WTC11 (cell line): Measurements from ENCODE around the gene MYL9. TPM values are rescaled to one million over a fixed set of nuclear protein-coding genes. Genes with fewer than 3 reads are reported as not detected.

Source experiments
- ATAC-seq: fragments of 200-7000 bp; cut with Tn5 transposase; 2 replicates; pipeline ENCODE4 v1.10.0; 2021; ENCODE audit warnings: mild to moderate bottlenecking, moderate library complexity
- CTCF ChIA-PET: fragments of 300-600 bp; sonication (Branson Sonifier 250); formaldehyde crosslinking; loops from one replicate; lab custom pipeline; 2021; ENCODE audit warnings: antibody characterized with exemption; lab: Charles Lee
- POLR2A ChIA-PET: fragments of 350-600 bp; sonication (Branson Sonifier 250); formaldehyde crosslinking; loops from one replicate; lab custom pipeline; 2021; ENCODE audit warnings: antibody characterized with exemption; lab: Charles Lee
- DNase-seq: peaks from one replicate; pipeline ENCODE4 v3.0.0; 2021; ENCODE audit warnings: low spot score
- H3K27ac Mint-ChIP-seq: 2 replicates; pipeline ENCODE4 v1.8.0; 2021; ENCODE audit warnings: mixed read lengths
- H3K27me3 Mint-ChIP-seq: 2 replicates; pipeline ENCODE4 v1.8.0; 2021; ENCODE audit warnings: low read depth, mild to moderate bottlenecking, moderate library complexity, mixed read lengths
- H3K36me3 Mint-ChIP-seq: 2 replicates; pipeline ENCODE4 v1.8.0; 2021; ENCODE audit warnings: mixed read lengths
- H3K4me1 Mint-ChIP-seq: 2 replicates; pipeline ENCODE4 v1.8.0; 2022; ENCODE audit warnings: mixed read lengths
- H3K4me3 Mint-ChIP-seq: 2 replicates; pipeline ENCODE4 v1.8.0; 2021; ENCODE audit warnings: mild to moderate bottlenecking, moderate library complexity, mixed read lengths
- H3K9me3 Mint-ChIP-seq: 2 replicates; pipeline ENCODE4 v1.8.0; 2021; ENCODE audit warnings: mixed read lengths
- CBFB ChIP-seq: sonication (generic); formaldehyde crosslinking; IDR thresholded peaks from 2 replicates; pipeline ENCODE4 v1.8.1; 2022; ENCODE audit warnings: mild to moderate bottlenecking, low read depth, missing genetic modification reagents
- ESRRA ChIP-seq: sonication (generic); formaldehyde crosslinking; IDR thresholded peaks from 2 replicates; pipeline ENCODE4 v1.8.1; 2022; ENCODE audit warnings: mild to moderate bottlenecking, missing genetic modification reagents, borderline replicate concordance
- ETV6 ChIP-seq: sonication (generic); formaldehyde crosslinking; IDR thresholded peaks from 2 replicates; pipeline ENCODE4 v1.8.1; 2022; ENCODE audit warnings: mild to moderate bottlenecking, missing genetic modification reagents
- FOXK1 ChIP-seq: sonication (generic); formaldehyde crosslinking; IDR thresholded peaks from 2 replicates; pipeline ENCODE4 v1.8.0; 2022; ENCODE audit warnings: mild to moderate bottlenecking, moderate library complexity, missing genetic modification reagents
- MYBL2 ChIP-seq: sonication (generic); formaldehyde crosslinking; IDR thresholded peaks from 2 replicates; pipeline ENCODE4 v1.8.1; 2023; ENCODE audit warnings: mild to moderate bottlenecking, moderate library complexity, missing genetic modification reagents
- NFE2L1 ChIP-seq: sonication (generic); formaldehyde crosslinking; IDR thresholded peaks from 2 replicates; pipeline ENCODE4 v1.8.1; 2023; ENCODE audit warnings: missing genetic modification reagents
- SP1 ChIP-seq: sonication (generic); formaldehyde crosslinking; conservative IDR thresholded peaks from 2 replicates; pipeline ENCODE4 v1.8.1; 2022; ENCODE audit warnings: missing genetic modification reagents
- TP53 ChIP-seq: sonication (generic); formaldehyde crosslinking; IDR thresholded peaks from 2 replicates; pipeline ENCODE4 v1.8.1; 2023; ENCODE audit warnings: mild to moderate bottlenecking, missing genetic modification reagents
- ZBTB21 ChIP-seq: sonication (generic); formaldehyde crosslinking; IDR thresholded peaks from 2 replicates; pipeline ENCODE4 v1.8.1; 2023; ENCODE audit warnings: mild to moderate bottlenecking, missing genetic modification reagents, borderline replicate concordance
- ZNF121 ChIP-seq: sonication (generic); formaldehyde crosslinking; IDR thresholded peaks from 2 replicates; pipeline ENCODE4 v1.8.0; 2023; ENCODE audit warnings: missing genetic modification reagents
- ZNF219 ChIP-seq: sonication (generic); formaldehyde crosslinking; IDR thresholded peaks from 2 replicates; pipeline ENCODE4 v1.8.0; 2023; ENCODE audit warnings: missing genetic modification reagents, mild to moderate bottlenecking, borderline replicate concordance
- total RNA-seq: library from RNA; stranded (reverse); gene quantifications from 3 replicates; pipeline ENCODE4 v1.2.3, GENCODE V29; 2021
- TF ChIP-seq, protein P1 (sequence below): fragments of 250-450 bp; sonication (Bioruptor Pico); IDR thresholded peaks from 2 replicates; pipeline ENCODE4 v1.8.0; 2021; ENCODE audit warnings: mild to moderate bottlenecking
- TF ChIP-seq, protein P2 (sequence below): sonication (generic); formaldehyde crosslinking; IDR thresholded peaks from 2 replicates; pipeline ENCODE4 v1.8.0; 2023; ENCODE audit warnings: missing genetic modification reagents
- TF ChIP-seq, protein P3 (sequence below): sonication (generic); formaldehyde crosslinking; IDR thresholded peaks from 2 replicates; pipeline ENCODE4 v1.8.0; 2022; ENCODE audit warnings: mild to moderate bottlenecking, missing genetic modification reagents
- TF ChIP-seq, protein P4 (sequence below): sonication (generic); formaldehyde crosslinking; IDR thresholded peaks from 2 replicates; pipeline ENCODE4 v1.8.1; 2023; ENCODE audit warnings: mild to moderate bottlenecking, missing genetic modification reagents, moderate library complexity
- TF ChIP-seq, protein P5 (sequence below): sonication (generic); formaldehyde crosslinking; IDR thresholded peaks from 2 replicates; pipeline ENCODE4 v1.8.0; 2023; ENCODE audit warnings: mild to moderate bottlenecking, missing genetic modification reagents
- TF ChIP-seq, protein P6 (sequence below): sonication (generic); formaldehyde crosslinking; IDR thresholded peaks from 2 replicates; pipeline ENCODE4 v1.8.0; 2022; ENCODE audit warnings: mild to moderate bottlenecking, missing genetic modification reagents
- TF ChIP-seq, protein P7 (sequence below): fragments of 200-600 bp; IDR thresholded peaks from 2 replicates; pipeline ENCODE4 v1.8.0; 2022; ENCODE audit warnings: antibody characterized with exemption
- TF ChIP-seq, protein P8 (sequence below): sonication (generic); formaldehyde crosslinking; IDR thresholded peaks from 2 replicates; pipeline ENCODE4 v1.8.0; 2022; ENCODE audit warnings: mild to moderate bottlenecking, missing genetic modification reagents

The MYL9 gene
- total RNA-seq, 1 experiment from 2014 or later: 54.7 TPM

DNA sequence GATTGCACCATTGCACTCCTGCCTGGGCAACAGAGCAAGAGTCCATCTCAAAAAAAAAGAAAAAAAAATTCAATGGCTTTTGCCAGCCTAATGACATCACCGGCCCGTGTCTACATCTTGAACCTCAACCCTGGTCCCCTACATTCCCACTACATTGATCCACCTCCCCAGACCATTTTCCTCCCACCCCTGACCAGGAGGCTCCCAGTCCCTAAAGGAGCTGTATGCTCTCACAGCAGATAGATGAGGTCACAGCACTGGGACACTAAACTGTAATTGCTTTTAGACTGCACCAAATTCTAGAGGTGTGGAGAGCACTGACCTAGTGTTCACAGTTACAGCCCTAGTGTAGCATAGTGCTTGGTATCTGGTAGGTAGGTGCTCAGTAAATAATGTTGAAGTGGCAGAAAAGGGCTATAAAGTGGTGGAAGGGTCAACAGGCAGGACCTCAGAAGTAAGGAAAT is 42.7 kb downstream of the MYL9 start:
- Mint-ChIP-seq H3K9me3 (peaks cover 8% of the 10 kb centered on the region), H3K36me3 (peaks cover 52% of the 10 kb centered on the region)
- no peak for DNase-seq
- POLR2A ChIA-PET: interaction anchor here (0.7 to 3.0 kb wide), 3 partner anchors 10 to 22 kb away, joined by 4 to 54 read pairs (median 5); partner anchors contain the start of gene TGIF2
- TF ChIP-seq ZBTB21 (CRISPR knock-in tag): no peak
- TF ChIP-seq, protein P1, sequence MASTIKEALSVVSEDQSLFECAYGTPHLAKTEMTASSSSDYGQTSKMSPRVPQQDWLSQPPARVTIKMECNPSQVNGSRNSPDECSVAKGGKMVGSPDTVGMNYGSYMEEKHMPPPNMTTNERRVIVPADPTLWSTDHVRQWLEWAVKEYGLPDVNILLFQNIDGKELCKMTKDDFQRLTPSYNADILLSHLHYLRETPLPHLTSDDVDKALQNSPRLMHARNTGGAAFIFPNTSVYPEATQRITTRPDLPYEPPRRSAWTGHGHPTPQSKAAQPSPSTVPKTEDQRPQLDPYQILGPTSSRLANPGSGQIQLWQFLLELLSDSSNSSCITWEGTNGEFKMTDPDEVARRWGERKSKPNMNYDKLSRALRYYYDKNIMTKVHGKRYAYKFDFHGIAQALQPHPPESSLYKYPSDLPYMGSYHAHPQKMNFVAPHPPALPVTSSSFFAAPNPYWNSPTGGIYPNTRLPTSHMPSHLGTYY (CRISPR knock-in tag): no peak
- TF ChIP-seq ZNF219 (CRISPR knock-in tag): no peak
- TF ChIP-seq, all 79 proteins: peak for 0
- CTCF ChIA-PET: interaction anchor here (0.6 to 3.8 kb wide), 4 partner anchors 8 to 1015 kb away, joined by 4 to 32 read pairs (median 10); partner anchors contain the start of genes RAB5IF and TGIF2
- Mint-ChIP-seq H3K4me3 (no peak overlapping the region; the same call in 1 of the 2 replicates), H3K4me1 (peaks cover 49% of the 10 kb centered on the region), H3K27ac (peak overlapping the region; percentile 93), H3K27me3 (no peaks in the 10 kb centered on the region)
- no peak for ATAC-seq

DNA sequence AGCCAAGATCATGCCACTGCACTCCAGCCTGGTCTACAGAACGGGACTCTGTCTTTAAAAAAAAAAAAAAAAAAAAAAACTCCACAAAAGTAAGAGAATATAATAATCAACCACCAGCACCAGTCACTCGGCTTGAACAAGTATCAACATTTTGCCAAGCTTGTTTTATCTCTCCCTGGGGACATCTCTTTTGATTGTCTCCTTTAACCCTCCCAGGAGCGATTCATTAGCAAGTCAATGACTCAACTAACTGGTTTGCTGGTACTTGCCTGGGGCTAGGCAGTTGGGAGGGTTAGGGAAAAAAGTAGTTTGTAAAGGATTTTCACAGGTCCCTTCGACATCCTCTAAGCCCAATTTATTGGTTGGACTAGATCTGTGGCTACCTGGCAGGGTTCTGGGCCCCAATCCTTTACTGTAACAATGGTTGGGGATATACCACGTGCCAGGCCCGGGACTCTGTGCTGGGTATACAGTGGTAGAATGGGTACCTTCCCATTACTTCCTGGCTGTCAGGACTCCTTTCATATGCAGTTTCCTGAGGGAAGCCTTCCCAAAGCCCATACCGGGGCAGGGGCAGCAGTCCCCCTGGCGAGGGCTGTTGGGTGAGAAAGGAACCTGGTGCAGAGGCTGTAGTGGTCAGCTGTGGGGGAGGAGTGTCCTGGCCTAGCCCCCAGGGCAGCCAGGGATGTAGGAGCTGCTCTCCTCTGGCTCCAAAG is 44.2 kb downstream of the MYL9 start:
- H3K9me3 Mint-ChIP-seq: peaks cover 8% of the 10 kb centered on the region
- peak overlapping the region; percentile 97 for H3K27ac Mint-ChIP-seq
- H3K27me3 Mint-ChIP-seq: no peaks in the 10 kb centered on the region
- ChIA-PET POLR2A (interaction anchor here (0.6 to 3.0 kb wide), 6 partner anchors 9 to 1444 kb away, joined by 3 to 54 read pairs (median 6); partner anchors contain the start of genes DSN1, RAB5IF and TGIF2), CTCF (interaction anchor here (0.5 to 3.8 kb wide), 19 partner anchors 8 to 383 kb away, joined by 3 to 32 read pairs (median 3); partner anchors contain the start of genes RAB5IF, SLA2 and TGIF2)
- DNase-seq (peak; percentile 63), ATAC-seq (peak; percentile 88)
- peaks cover 49% of the 10 kb centered on the region for H3K36me3 Mint-ChIP-seq
- H3K4me1 Mint-ChIP-seq: peaks cover 51% of the 10 kb centered on the region
- H3K4me3 Mint-ChIP-seq: peak overlapping the region; percentile 46
- TF ChIP-seq ZNF121 (peak; percentile 79), ZBTB21 (CRISPR knock-in tag) (0 out of 2 replicates have a peak, but pooled peaks have one; percentile 31), MYBL2 (CRISPR knock-in tag) (0 out of 2 replicates have a peak, but pooled peaks have one; percentile 41), SP1 (CRISPR knock-in tag) (peak; percentile 66; the same call in 1 of the 2 replicates), ESRRA (CRISPR knock-in tag) (no peak), NFE2L1 (CRISPR knock-in tag) (0 out of 2 replicates have a peak, but pooled peaks have one; percentile 30), CBFB (CRISPR knock-in tag) (0 out of 2 replicates have a peak, but pooled peaks have one; percentile 26), ETV6 (CRISPR knock-in tag) (peak; percentile 80), TP53 (CRISPR knock-in tag) (0 out of 2 replicates have a peak, but pooled peaks have one; percentile 29), FOXK1 (CRISPR knock-in tag) (peak; percentile 43; the same call in 1 of the 2 replicates)
- TF ChIP-seq, protein P2, sequence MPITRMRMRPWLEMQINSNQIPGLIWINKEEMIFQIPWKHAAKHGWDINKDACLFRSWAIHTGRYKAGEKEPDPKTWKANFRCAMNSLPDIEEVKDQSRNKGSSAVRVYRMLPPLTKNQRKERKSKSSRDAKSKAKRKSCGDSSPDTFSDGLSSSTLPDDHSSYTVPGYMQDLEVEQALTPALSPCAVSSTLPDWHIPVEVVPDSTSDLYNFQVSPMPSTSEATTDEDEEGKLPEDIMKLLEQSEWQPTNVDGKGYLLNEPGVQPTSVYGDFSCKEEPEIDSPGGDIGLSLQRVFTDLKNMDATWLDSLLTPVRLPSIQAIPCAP (CRISPR knock-in tag): no peak
- TF ChIP-seq, protein P1 (CRISPR knock-in tag): no peak
- TF ChIP-seq, protein P3, sequence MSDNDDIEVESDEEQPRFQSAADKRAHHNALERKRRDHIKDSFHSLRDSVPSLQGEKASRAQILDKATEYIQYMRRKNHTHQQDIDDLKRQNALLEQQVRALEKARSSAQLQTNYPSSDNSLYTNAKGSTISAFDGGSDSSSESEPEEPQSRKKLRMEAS: peak; percentile 74
- TF ChIP-seq, protein P4, sequence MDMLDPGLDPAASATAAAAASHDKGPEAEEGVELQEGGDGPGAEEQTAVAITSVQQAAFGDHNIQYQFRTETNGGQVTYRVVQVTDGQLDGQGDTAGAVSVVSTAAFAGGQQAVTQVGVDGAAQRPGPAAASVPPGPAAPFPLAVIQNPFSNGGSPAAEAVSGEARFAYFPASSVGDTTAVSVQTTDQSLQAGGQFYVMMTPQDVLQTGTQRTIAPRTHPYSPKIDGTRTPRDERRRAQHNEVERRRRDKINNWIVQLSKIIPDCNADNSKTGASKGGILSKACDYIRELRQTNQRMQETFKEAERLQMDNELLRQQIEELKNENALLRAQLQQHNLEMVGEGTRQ: peak; percentile 70
- TF ChIP-seq, protein P5, sequence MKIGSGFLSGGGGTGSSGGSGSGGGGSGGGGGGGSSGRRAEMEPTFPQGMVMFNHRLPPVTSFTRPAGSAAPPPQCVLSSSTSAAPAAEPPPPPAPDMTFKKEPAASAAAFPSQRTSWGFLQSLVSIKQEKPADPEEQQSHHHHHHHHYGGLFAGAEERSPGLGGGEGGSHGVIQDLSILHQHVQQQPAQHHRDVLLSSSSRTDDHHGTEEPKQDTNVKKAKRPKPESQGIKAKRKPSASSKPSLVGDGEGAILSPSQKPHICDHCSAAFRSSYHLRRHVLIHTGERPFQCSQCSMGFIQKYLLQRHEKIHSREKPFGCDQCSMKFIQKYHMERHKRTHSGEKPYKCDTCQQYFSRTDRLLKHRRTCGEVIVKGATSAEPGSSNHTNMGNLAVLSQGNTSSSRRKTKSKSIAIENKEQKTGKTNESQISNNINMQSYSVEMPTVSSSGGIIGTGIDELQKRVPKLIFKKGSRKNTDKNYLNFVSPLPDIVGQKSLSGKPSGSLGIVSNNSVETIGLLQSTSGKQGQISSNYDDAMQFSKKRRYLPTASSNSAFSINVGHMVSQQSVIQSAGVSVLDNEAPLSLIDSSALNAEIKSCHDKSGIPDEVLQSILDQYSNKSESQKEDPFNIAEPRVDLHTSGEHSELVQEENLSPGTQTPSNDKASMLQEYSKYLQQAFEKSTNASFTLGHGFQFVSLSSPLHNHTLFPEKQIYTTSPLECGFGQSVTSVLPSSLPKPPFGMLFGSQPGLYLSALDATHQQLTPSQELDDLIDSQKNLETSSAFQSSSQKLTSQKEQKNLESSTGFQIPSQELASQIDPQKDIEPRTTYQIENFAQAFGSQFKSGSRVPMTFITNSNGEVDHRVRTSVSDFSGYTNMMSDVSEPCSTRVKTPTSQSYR (CRISPR knock-in tag): peak; percentile 77
- TF ChIP-seq, protein P6, sequence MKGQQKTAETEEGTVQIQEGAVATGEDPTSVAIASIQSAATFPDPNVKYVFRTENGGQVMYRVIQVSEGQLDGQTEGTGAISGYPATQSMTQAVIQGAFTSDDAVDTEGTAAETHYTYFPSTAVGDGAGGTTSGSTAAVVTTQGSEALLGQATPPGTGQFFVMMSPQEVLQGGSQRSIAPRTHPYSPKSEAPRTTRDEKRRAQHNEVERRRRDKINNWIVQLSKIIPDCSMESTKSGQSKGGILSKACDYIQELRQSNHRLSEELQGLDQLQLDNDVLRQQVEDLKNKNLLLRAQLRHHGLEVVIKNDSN (CRISPR knock-in tag): peak; percentile 79
- TF ChIP-seq, protein P7, sequence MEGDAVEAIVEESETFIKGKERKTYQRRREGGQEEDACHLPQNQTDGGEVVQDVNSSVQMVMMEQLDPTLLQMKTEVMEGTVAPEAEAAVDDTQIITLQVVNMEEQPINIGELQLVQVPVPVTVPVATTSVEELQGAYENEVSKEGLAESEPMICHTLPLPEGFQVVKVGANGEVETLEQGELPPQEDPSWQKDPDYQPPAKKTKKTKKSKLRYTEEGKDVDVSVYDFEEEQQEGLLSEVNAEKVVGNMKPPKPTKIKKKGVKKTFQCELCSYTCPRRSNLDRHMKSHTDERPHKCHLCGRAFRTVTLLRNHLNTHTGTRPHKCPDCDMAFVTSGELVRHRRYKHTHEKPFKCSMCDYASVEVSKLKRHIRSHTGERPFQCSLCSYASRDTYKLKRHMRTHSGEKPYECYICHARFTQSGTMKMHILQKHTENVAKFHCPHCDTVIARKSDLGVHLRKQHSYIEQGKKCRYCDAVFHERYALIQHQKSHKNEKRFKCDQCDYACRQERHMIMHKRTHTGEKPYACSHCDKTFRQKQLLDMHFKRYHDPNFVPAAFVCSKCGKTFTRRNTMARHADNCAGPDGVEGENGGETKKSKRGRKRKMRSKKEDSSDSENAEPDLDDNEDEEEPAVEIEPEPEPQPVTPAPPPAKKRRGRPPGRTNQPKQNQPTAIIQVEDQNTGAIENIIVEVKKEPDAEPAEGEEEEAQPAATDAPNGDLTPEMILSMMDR: no peak
- TF ChIP-seq, protein P8, sequence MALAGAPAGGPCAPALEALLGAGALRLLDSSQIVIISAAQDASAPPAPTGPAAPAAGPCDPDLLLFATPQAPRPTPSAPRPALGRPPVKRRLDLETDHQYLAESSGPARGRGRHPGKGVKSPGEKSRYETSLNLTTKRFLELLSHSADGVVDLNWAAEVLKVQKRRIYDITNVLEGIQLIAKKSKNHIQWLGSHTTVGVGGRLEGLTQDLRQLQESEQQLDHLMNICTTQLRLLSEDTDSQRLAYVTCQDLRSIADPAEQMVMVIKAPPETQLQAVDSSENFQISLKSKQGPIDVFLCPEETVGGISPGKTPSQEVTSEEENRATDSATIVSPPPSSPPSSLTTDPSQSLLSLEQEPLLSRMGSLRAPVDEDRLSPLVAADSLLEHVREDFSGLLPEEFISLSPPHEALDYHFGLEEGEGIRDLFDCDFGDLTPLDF (CRISPR knock-in tag): no peak
